GM18526 (cell line): ENCODE measurements around the gene FBLIM1.

Experiments used
- POLR2A ChIP-seq: IDR thresholded peaks from 3 replicates; pipeline ENCODE4 v1.6.1; 2011; ENCODE audit not compliant: insufficient read length; ENCODE audit errors: extremely low read depth

FBLIM1 gene

DNA sequence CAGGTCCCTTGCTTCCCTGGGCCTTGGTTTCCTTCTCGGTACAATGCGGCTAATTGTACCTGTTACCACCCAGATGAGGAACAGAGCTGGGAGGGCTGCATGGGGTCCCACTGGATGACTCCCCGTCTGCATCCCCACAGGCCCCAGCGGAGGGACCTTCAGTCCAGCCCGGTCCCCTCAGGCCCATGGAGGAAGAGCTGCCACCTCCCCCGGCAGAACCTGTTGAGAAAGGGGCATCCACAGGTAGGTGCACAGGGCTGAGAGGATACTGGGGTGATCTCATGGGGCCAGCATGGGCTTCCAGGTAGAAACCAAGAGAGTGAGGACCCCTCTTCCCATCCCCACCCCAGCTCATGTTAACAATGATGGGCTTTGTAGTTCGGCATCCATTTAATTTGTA lies 9.8 kb downstream of the FBLIM1 start:
- TF ChIP-seq POLR2A, result no peak

DNA sequence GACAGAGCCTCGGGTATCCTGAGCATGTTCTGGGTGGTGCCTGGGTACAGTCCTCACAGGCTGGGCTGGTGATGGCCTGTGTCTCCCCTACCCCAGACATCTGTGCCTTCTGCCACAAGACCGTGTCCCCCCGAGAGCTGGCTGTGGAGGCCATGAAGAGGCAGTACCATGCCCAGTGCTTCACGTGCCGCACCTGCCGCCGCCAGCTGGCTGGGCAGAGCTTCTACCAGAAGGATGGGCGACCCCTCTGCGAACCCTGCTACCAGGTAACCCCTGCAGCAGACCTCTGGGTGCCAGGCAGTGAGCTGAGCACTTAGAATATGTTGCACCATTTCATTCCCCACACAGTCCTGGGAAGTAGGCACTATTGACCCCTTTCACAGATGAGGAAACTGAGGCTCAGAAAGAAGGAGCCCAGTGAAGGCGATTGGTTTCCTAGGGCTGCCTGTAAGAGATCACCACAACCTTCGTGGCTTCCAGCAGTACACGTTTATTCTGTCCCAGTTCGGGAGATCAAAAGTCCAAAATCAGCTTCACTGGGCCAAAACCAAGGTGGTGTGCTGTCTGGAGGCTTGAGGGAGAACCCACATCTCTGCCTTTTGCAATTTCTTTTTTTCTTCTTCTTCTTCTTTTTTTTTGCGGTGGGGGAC lies 11.8 kb downstream of the FBLIM1 start:
- TF ChIP-seq POLR2A, result no peak

DNA sequence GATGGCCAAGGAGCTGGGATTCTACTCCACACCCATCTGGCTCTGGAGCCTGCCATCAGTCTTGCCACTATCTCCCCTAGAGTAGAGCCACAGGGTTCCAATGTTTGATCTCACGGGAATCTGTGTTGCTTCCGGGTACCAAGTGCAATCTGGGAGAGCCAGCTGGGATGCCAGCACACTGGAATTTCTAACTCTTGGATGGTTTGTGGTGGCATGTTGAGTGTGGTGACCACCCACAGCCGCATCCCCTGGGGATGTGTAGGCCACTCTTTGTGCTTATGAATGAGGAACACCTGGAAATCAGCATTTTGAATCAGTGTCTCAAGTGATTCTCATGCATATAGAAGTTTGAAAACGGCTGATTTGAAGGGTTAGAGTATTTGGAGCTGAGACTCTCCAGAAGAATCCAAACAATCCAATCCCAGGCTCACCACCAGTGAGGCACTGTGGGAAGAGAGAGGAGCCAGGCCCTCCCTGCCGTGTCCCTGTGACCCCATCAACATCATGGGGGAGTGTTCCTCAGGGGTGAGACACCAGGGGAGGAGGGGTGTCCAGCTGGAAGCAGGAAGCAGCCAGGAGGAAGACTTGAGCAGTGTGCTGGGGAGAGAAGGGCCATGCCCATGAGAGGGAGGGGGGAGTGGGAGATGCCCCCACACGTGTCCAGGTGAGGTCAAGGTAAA lies 13.4 kb downstream of the FBLIM1 start:
- no peak for TF ChIP-seq POLR2A

DNA sequence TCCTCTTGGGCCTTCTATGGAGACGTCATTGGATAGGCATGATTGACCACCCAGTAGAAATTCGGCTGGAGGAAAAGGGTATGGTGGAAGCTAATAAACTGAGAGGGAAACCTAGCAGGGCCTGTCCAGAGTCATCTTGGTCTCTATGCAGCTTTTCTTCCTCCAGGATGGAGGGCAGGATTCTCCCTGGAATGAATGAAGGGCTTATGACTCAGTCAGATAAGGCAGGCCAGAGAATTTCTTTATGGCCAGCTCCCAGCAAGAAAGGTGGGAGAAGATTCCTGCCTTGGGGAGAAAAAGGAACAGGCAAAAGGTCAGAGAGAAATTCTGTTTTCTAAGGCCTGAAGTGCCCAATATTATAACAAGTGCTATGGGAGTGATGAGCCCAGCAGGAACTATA lies 17.1 kb downstream of the FBLIM1 start:
- TF ChIP-seq POLR2A, result no peak

DNA sequence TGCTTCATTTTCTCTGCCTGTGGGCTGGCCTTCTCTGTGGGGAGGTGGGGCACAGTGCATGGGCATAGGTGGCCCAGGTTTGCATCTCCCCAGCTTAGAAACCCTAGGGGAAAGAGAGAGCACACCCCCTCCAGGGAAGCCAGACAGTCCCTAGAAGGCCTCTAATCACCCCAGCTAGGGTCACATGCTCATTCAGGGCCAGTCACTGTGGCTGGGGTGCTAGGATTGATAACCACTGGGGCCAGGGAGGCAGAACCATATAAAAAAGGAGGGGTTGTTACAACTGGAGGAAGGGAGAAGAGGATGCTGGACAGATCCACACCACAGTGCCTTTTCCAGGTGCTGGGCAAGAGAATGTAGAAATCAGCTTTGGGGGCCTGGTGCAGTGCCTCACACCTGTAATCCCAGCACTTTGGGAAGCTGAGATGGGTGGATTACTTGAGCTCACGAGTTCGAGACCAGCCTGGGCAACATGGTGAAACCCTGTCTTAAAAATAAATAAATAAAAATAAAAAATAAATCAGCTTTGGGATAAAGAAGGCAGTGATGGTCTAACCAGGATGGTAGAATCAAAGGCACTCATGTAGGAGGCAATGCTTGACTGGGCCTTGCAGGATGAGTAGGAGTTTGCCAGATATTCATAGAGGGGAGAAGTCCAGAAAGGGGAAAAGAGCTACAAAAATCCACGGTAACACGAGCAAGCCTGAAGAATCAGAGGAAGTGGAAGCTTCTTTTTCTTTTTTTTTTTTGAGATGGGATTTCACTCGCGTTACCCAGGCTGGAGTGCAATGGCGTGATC lies 19.5 kb downstream of the FBLIM1 start:
- no peak for TF ChIP-seq POLR2A

DNA sequence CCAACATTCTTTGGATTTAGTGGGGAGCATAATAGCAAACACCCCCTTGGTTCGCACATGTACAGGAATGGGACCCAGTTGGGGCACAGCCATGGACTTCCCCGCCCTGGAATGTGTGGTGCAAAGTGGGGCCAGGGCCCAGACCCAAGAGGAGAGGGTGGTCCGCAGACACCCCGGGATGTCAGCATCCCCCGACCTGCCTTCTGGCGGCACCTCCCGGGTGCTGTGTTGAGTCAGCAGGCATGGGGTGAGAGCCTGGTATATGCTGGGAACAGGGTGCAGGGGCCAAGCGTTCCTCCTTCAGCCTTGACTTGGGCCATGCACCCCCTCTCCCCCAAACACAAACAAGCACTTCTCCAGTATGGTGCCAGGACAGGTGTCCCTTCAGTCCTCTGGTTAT lies 27.1 kb downstream of the FBLIM1 start:
- TF ChIP-seq POLR2A, result no peak

DNA sequence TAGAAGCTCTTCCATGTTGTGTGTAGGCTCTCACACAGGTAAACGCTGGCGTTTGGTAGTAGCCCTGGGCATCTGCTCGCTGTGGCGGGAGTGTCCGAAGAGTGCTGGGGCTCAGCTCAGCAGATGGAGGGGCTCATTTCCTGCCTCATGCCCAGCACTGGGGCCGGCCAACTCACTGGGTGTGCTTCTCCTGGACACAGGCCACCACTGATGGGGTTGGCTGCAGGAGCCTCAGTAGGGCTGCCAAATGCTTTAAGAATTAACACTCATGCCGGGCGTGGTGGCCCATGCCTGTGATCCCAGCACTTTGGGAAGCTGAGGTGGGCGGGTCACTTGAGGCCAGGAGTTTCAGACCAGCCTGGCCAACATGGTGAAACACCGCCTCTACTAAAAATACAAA lies 28.0 kb downstream of the FBLIM1 start:
- no peak for TF ChIP-seq POLR2A

DNA sequence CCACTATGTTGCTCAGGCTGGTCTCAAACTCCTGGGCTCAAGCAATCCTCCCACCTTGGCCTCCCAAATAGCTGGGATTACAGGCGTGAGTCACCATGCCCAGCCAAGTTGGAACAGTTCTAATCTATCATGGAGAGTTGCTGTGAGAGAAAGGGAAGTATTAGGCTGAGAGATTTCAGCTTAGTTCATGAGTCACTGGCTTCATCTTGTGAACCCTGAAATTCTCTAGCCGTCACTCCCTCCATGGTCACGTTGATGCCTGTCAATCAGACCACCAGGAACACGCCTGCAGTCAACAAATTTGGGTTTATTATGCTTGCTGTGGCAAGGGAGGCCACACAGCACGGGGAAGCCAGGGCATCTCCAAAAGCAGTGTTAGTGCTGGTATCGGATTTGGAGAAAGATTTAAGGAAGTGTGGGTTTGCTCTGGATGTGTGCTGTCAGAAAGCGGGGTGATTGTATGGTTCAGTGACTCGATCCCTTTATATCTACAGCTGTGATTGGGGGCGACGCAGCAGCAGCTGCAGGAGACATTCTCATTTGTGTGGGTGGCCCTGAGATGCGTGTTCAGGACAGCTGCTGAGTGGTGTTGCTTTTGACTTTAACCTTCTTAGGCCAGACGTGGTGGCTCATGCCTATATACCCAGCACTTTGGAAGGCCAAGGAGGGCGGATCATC lies 30.2 kb downstream of the FBLIM1 start:
- no peak for TF ChIP-seq POLR2A

DNA sequence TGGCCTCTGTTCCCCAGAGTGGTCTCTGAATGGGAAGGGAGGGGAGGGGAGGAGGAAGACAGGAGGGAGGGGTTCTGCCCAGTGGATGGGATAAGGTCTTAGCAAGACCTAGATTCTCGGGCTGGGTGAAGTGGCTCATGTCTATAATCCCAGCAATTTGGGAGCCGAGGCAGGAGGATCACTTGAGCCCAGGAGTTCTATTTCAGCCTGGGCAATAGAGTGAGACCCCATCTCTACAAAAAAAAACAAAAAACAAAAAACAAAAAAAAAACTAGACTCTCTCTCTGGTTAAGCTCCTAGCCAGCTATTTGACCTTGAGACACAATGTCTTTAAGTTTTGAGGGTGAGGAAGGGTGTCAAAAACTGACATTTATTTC lies 37.5 kb downstream of the FBLIM1 start:
- no peak for TF ChIP-seq POLR2A

DNA sequence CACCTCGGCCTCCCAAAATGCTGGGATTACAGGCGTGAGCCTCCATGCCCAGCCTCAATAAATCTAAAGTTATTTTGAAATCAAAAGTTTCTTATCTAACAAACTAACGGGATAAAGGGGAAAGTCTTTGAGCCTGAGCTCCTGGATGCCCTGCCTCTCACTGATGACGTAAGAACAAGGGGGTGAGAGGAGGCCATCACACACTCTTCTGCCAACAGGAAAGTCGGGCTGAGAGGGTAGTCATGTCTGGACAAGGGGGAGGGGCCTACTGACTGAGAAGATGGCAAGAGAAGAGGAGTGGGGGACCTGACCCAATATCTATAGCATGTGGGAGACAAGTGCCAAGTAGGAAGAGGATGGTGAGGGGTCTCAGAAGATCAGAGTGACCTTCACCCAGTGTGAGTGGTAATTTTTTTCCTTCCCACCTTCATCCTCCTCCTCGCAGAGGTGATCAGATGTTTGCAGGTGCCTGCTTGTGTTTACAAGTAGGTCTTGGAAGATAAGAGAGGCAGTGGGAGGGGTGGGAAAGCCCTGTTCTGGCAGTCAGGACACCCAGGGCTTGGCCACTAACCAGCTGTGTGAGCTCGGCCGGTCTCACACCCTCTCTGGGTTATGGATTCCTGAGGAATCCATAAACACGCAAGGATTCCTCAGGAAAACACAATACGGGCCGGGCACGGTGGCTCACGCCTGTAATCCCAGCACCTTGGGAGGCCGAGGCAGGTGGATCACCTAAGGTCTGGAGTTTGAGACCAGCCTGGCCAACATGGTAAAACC lies 39.2 kb downstream of the FBLIM1 start:
- TF ChIP-seq POLR2A, result no peak

DNA sequence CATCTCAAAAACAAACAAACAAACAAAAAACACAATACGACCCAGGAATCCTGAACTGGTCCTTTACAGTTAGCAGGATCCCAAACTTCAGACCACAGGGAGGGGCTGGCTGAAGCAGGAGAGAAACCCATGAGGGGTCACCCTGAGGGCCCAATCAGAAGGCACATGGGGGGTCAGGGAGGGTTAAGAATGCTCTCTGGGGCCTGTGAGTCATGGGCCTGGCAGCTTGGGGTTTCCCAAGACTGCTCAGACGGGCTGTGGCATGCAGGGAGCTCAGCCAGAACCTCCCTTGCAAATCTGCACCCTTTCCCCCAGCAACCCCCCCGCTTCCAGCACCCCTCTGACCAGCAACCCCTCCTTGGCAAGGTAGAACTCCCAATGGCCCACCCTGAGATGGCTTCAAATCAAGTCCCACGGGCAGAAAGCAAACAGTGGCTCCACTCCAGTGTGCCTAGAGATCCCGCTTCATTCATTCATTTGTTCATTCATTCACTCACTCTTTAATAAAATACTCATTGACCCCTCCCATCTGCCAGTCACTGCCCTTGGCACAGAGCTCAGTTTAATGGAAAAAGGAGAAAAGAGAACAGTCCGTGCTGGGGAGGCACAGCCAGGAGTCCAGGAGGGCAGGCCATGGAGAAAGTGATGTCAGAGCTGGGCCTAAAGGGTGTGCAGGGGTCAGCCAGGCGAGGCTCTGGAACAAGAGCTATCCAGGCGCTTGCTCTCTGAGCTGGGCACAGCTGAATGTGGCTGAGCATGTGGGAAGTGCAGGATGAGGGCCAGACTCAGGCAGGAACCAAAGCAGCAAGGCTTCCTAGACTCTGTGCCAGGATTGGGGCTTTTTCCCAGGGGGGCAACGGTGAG lies 40.6 kb downstream of the FBLIM1 start:
- no peak for TF ChIP-seq POLR2A

DNA sequence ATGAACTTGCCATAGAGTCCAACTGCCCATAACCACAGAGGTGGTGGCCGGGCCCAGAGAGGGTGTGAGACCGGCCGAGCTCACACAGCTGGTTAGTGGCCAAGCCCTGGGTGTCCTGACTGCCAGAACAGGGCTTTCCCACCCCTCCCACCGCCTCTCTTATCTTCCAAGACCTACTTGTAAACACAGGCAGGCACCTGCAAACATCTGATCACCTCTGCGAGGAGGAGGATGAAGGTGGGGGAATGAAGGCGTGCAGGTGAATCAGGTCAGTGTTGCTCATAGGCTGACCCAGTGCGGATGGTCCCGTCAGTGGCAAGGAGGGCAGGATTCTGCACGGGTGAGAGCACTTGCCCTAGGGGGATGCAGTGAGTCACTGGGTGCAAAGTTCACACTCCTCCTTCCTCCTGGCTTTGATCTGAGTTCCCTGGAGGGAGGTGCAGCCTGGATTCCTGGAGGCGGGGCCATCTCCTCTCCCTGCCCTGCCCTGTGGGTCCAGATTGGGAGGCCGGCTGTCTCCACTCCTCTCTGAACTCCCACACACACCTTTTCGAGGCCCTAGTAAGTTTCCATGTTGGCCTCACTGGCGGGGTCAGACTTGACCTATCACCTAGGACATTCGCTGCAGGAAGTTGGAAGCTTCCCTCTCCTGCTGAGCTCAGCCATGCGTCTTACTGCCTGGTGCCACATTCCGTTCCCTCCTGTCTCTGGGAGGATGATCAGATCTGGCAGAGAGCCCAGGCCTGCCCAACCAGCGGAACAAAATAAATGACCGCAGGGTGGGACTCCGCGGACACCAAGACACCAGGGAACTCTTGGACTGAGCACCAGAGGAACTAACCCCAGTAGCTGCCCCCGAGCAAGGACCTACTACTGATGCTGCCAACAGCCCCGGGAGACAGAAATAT lies 41.6 kb downstream of the FBLIM1 start:
- TF ChIP-seq POLR2A, result no peak
